ENCODE data around the gene DUSP6.

DUSP6 gene

DNA sequence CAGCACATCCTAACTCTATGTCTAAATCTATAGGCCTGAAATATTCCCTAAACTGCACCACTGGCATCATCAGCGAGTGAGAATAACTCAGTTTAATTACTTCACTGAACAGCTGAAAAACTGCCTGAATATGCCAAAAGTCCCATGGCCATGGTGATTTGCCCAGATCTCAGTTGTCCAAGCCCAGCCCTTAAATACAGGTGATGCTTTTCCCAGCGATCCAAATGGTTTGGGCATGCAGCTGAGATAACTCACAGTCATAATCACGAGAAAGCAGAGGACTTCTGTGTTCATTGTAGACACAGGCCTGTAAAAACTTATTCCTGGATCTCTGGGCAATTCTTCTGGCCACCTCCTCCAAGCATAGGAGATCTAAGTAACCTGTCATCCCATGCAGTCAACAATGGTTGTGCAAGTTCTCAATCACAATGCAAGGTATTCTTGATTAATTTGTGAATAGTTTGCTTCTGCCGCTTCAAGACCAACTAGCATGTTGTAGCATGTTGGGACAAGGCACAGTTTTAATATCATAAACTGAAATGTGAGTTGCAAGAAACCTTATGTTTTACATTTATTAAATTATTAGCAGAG is 40.5 kb downstream of the DUSP6 start:
- no peak for TF ChIP-seq CREB1 (IDR thresholded peaks at IDR 0.05; ENCODE audit: low read depth)
- TF ChIP-seq YY1 (IDR thresholded peaks at IDR 0.05; ENCODE audit: low read depth), result no peak
- TF ChIP-seq, protein P1, sequence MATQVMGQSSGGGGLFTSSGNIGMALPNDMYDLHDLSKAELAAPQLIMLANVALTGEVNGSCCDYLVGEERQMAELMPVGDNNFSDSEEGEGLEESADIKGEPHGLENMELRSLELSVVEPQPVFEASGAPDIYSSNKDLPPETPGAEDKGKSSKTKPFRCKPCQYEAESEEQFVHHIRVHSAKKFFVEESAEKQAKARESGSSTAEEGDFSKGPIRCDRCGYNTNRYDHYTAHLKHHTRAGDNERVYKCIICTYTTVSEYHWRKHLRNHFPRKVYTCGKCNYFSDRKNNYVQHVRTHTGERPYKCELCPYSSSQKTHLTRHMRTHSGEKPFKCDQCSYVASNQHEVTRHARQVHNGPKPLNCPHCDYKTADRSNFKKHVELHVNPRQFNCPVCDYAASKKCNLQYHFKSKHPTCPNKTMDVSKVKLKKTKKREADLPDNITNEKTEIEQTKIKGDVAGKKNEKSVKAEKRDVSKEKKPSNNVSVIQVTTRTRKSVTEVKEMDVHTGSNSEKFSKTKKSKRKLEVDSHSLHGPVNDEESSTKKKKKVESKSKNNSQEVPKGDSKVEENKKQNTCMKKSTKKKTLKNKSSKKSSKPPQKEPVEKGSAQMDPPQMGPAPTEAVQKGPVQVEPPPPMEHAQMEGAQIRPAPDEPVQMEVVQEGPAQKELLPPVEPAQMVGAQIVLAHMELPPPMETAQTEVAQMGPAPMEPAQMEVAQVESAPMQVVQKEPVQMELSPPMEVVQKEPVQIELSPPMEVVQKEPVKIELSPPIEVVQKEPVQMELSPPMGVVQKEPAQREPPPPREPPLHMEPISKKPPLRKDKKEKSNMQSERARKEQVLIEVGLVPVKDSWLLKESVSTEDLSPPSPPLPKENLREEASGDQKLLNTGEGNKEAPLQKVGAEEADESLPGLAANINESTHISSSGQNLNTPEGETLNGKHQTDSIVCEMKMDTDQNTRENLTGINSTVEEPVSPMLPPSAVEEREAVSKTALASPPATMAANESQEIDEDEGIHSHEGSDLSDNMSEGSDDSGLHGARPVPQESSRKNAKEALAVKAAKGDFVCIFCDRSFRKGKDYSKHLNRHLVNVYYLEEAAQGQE (IDR thresholded peaks at IDR 0.05; ENCODE audit: low read depth), result no peak
- no peak for TF ChIP-seq ZBTB7A (IDR thresholded peaks at IDR 0.05; ENCODE audit: low read depth)
- no peak for TF ChIP-seq CEBPB (IDR thresholded peaks at IDR 0.05)
- no peak for TF ChIP-seq EGR1 (IDR thresholded peaks at IDR 0.05)
- TF ChIP-seq TEAD4 (IDR thresholded peaks at IDR 0.05), result no peak
- TF ChIP-seq, protein P2, sequence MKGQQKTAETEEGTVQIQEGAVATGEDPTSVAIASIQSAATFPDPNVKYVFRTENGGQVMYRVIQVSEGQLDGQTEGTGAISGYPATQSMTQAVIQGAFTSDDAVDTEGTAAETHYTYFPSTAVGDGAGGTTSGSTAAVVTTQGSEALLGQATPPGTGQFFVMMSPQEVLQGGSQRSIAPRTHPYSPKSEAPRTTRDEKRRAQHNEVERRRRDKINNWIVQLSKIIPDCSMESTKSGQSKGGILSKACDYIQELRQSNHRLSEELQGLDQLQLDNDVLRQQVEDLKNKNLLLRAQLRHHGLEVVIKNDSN (IDR thresholded peaks at IDR 0.05), result no peak
- no peak for TF ChIP-seq FOXM1 (IDR thresholded peaks at IDR 0.05; ENCODE audit: borderline replicate concordance, low read depth)
- TF ChIP-seq NFIC (IDR thresholded peaks at IDR 0.05), result no peak
- TF ChIP-seq EP300 (IDR thresholded peaks at IDR 0.05; ENCODE audit: borderline replicate concordance), result no peak
- TF ChIP-seq RAD21 (IDR thresholded peaks at IDR 0.05; ENCODE audit: low read depth), result no peak
- no peak for TF ChIP-seq TCF12 (IDR thresholded peaks at IDR 0.05; ENCODE audit: low read depth)
- TF ChIP-seq, protein P3, sequence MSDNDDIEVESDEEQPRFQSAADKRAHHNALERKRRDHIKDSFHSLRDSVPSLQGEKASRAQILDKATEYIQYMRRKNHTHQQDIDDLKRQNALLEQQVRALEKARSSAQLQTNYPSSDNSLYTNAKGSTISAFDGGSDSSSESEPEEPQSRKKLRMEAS (IDR thresholded peaks at IDR 0.05), result no peak
- TF ChIP-seq TAF1 (IDR thresholded peaks at IDR 0.05; ENCODE audit: low read depth), result no peak

DNA sequence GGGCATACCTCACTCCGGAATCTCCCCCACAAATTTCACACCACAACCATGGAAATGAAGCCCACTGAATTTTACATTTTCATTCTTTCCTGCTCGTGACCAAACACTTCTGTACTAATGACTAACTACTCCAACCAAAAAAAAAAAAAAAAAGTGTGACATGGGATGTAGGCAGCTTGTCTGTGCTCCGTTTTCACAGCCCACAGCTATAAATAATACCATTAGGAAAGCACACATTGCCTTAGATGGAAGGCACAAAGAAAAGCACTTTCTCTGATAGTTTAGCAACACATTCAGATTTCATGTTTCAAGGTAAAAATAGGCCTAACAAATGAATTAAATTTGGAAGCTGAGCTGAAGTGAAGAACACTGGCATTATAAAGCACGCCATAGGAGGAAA is 42.5 kb downstream of the DUSP6 start:
- TF ChIP-seq, protein P3 (IDR thresholded peaks at IDR 0.05), result no peak
- TF ChIP-seq, protein P2 (IDR thresholded peaks at IDR 0.05), result no peak
- TF ChIP-seq RAD21 (IDR thresholded peaks at IDR 0.05; ENCODE audit: low read depth) (no peak), TAF1 (IDR thresholded peaks at IDR 0.05; ENCODE audit: low read depth) (no peak), TCF12 (IDR thresholded peaks at IDR 0.05; ENCODE audit: low read depth) (no peak), ZBTB7A (IDR thresholded peaks at IDR 0.05; ENCODE audit: low read depth) (no peak), TEAD4 (IDR thresholded peaks at IDR 0.05) (no peak), CREB1 (IDR thresholded peaks at IDR 0.05; ENCODE audit: low read depth) (no peak), YY1 (IDR thresholded peaks at IDR 0.05; ENCODE audit: low read depth) (no peak), CEBPB (IDR thresholded peaks at IDR 0.05) (no peak), EGR1 (IDR thresholded peaks at IDR 0.05) (no peak), EP300 (IDR thresholded peaks at IDR 0.05; ENCODE audit: borderline replicate concordance) (no peak), FOXM1 (IDR thresholded peaks at IDR 0.05; ENCODE audit: borderline replicate concordance, low read depth) (no peak), NFIC (IDR thresholded peaks at IDR 0.05) (no peak)
- TF ChIP-seq, protein P1 (IDR thresholded peaks at IDR 0.05; ENCODE audit: low read depth), result no peak

DNA sequence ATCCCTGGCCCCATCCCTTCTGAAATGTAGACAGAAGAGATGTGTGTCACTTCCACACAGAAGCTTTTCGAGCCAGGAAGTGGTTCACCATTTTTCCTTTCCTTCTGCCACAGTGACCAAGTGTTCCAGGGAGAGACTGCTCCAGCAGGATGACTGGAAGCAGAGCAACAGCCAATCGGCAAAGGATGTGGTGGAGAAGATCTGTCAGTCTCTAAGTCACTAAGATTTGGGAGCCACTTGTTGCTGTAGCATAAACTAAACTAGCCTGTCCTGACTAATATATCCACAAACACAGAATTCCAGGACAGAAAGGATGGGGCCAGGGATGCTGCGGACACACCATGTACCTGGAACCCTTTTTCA is 42.9 kb downstream of the DUSP6 start:
- TF ChIP-seq, protein P3 (IDR thresholded peaks at IDR 0.05), result no peak
- TF ChIP-seq YY1 (IDR thresholded peaks at IDR 0.05; ENCODE audit: low read depth) (no peak), TCF12 (IDR thresholded peaks at IDR 0.05; ENCODE audit: low read depth) (no peak), RAD21 (IDR thresholded peaks at IDR 0.05; ENCODE audit: low read depth) (no peak), CEBPB (IDR thresholded peaks at IDR 0.05) (no peak), ZBTB7A (IDR thresholded peaks at IDR 0.05; ENCODE audit: low read depth) (no peak), EGR1 (IDR thresholded peaks at IDR 0.05) (no peak), EP300 (IDR thresholded peaks at IDR 0.05; ENCODE audit: borderline replicate concordance) (no peak), NFIC (IDR thresholded peaks at IDR 0.05) (no peak), TAF1 (IDR thresholded peaks at IDR 0.05; ENCODE audit: low read depth) (no peak), CREB1 (IDR thresholded peaks at IDR 0.05; ENCODE audit: low read depth) (no peak), FOXM1 (IDR thresholded peaks at IDR 0.05; ENCODE audit: borderline replicate concordance, low read depth) (no peak), TEAD4 (IDR thresholded peaks at IDR 0.05) (no peak)
- TF ChIP-seq, protein P2 (IDR thresholded peaks at IDR 0.05), result no peak
- TF ChIP-seq, protein P1 (IDR thresholded peaks at IDR 0.05; ENCODE audit: low read depth), result no peak
